IMR-90 (cell line): Measurements from ENCODE around the gene TPH1. TPM values are rescaled to one million over a fixed set of nuclear protein-coding genes. Genes with fewer than 3 reads are reported as not detected.

Source experiments
- ATAC-seq: fragments of 200-7000 bp; cut with Tn5 transposase; 2 replicates; pipeline ENCODE4 v1.9.1; 2020; ENCODE audit warnings: low read depth, mild to moderate bottlenecking, moderate library complexity
- BruUV-seq: library from RNA; stranded (reverse); fragments of 400-500 nt; replicated peaks from 2 replicates; lab custom pipeline; 2021; lab: Mats Ljungman, UMichigan
- CTCF ChIA-PET: fragments of 300-600 bp; formaldehyde crosslinking; extraction: SDS; loops from one replicate; lab custom pipeline; 2021; ENCODE audit warnings: antibody characterized with exemption; lab: Yijun Ruan, JAX
- POLR2A ChIA-PET: fragments of 300-600 bp; sonication (Branson Sonifier 250); formaldehyde crosslinking; loops from one replicate; lab custom pipeline; 2022; ENCODE audit warnings: antibody characterized with exemption; ENCODE audit not compliant: unreplicated experiment; lab: Charles Lee
- DNase-seq: peaks from one replicate; pipeline ENCODE4 v3.0.0; 2013
- H2AFZ ChIP-seq: replicated peaks from 2 replicates; pipeline ENCODE3; 2013; ENCODE audit warnings: low read length, mild to moderate bottlenecking; ENCODE audit not compliant: poor library complexity
- H2AK5ac ChIP-seq: 2 replicates; pipeline ENCODE4 v1.6.1; 2013; ENCODE audit warnings: low read depth, low read length, inconsistent platforms
- H2AK9ac ChIP-seq: replicated peaks from 2 replicates; pipeline ENCODE3; 2013; ENCODE audit warnings: mild to moderate bottlenecking, low read depth, low read length, moderate library complexity; ENCODE audit not compliant: poor library complexity
- H2BK120ac ChIP-seq: 2 replicates; pipeline ENCODE4 v1.6.1; 2013; ENCODE audit warnings: low read depth, low read length, inconsistent platforms
- H2BK15ac ChIP-seq: 3 replicates; pipeline ENCODE4 v1.6.1; 2013; ENCODE audit warnings: low read depth, low read length, inconsistent platforms
- H2BK20ac ChIP-seq: 2 replicates; pipeline ENCODE4 v1.6.1; 2013; ENCODE audit warnings: low read depth, mild to moderate bottlenecking, inconsistent platforms, low read length, moderate library complexity
- H2BK5ac ChIP-seq: 2 replicates; pipeline ENCODE4 v1.6.1; 2013; ENCODE audit warnings: mild to moderate bottlenecking, low read depth, low read length, inconsistent platforms; ENCODE audit not compliant: poor library complexity, severe bottlenecking
- H3K14ac ChIP-seq: replicated peaks from 2 replicates; pipeline ENCODE4 v1.6.1; 2013; ENCODE audit warnings: low read depth, low read length, inconsistent platforms
- H3K18ac ChIP-seq: 2 replicates; pipeline ENCODE4 v1.6.1; 2013; ENCODE audit warnings: low read depth, low read length, control low read depth
- H3K23ac ChIP-seq: 2 replicates; pipeline ENCODE4 v1.6.1; 2013; ENCODE audit warnings: low read depth, low read length, inconsistent platforms
- H3K27ac ChIP-seq: 2 replicates; pipeline ENCODE4 v1.5.1; 2013; ENCODE audit warnings: mild to moderate bottlenecking, control low read depth, low read length; ENCODE audit not compliant: insufficient read depth
- H3K27me3 ChIP-seq: 2 replicates; pipeline ENCODE4 v1.6.1; 2013; ENCODE audit warnings: low read length; ENCODE audit not compliant: control insufficient read depth, insufficient read depth
- H3K36me3 ChIP-seq: 2 replicates; pipeline ENCODE4 v1.6.1; 2013; ENCODE audit warnings: low read length, mixed read lengths; ENCODE audit not compliant: control insufficient read depth, insufficient read depth
- H3K4ac ChIP-seq: 2 replicates; pipeline ENCODE4 v1.6.1; 2013; ENCODE audit warnings: low read depth, low read length, inconsistent platforms
- H3K4me1 ChIP-seq: 2 replicates; pipeline ENCODE4 v1.6.1; 2013; ENCODE audit warnings: low read length, mixed read lengths; ENCODE audit not compliant: control insufficient read depth, insufficient read depth
- H3K4me2 ChIP-seq: 2 replicates; pipeline ENCODE4 v1.6.1; 2013; ENCODE audit warnings: low read depth, mild to moderate bottlenecking, control low read depth, low read length, moderate library complexity
- H3K4me3 ChIP-seq: 2 replicates; pipeline ENCODE4 v1.5.1; 2013; ENCODE audit warnings: low read depth, mild to moderate bottlenecking, control low read depth, low read length, moderate library complexity; ENCODE audit not compliant: insufficient read depth
- H3K56ac ChIP-seq: 2 replicates; pipeline ENCODE4 v1.6.1; 2013; ENCODE audit warnings: low read length, inconsistent platforms; ENCODE audit not compliant: insufficient read depth; ENCODE audit errors: extremely low read depth
- H3K79me1 ChIP-seq, 2 experiments: 2 replicates each; pipeline ENCODE4 v1.6.1; 2013; ENCODE audit warnings: low read length in 2 of 2, inconsistent platforms in 1 of 2, low read depth in 1 of 2
- H3K9ac ChIP-seq: 2 replicates; pipeline ENCODE4 v1.6.1; 2013; ENCODE audit warnings: low read depth, low read length, control low read depth
- H3K9me1 ChIP-seq: 2 replicates; pipeline ENCODE4 v1.6.1; 2013; ENCODE audit warnings: low read length, inconsistent platforms; ENCODE audit not compliant: insufficient read depth
- H3K9me3 ChIP-seq: 2 replicates; pipeline ENCODE4 v1.6.1; 2013; ENCODE audit warnings: low read length; ENCODE audit not compliant: control insufficient read depth, insufficient read depth
- H4K20me1 ChIP-seq: 2 replicates; pipeline ENCODE4 v1.6.1; 2013; ENCODE audit warnings: low read length, inconsistent platforms; ENCODE audit not compliant: insufficient read depth
- H4K5ac ChIP-seq: 2 replicates; pipeline ENCODE4 v1.6.1; 2013; ENCODE audit warnings: mild to moderate bottlenecking, low read depth, low read length, control low read depth
- H4K8ac ChIP-seq, 2 experiments: 2 replicates each; pipeline ENCODE4 v1.6.1; 2013; ENCODE audit warnings: low read depth in 2 of 2, low read length in 2 of 2, control low read depth in 1 of 2, inconsistent platforms in 1 of 2
- H4K91ac ChIP-seq: 2 replicates; pipeline ENCODE4 v1.6.1; 2013; ENCODE audit warnings: low read depth, low read length, inconsistent platforms; ENCODE audit not compliant: insufficient read depth
- BHLHE40 ChIP-seq: fragments of 150-350 bp; IDR thresholded peaks from 2 replicates; pipeline ENCODE4 v1.6.1; 2016; ENCODE audit warnings: mild to moderate bottlenecking, low read depth, low read length
- CEBPB ChIP-seq: IDR thresholded peaks from 2 replicates; pipeline ENCODE4 v1.6.1; 2012; ENCODE audit warnings: low read depth, low read length, improper control_type of control experiment
- CHD1 ChIP-seq: IDR thresholded peaks from 2 replicates; pipeline ENCODE4 v1.6.1; 2012; ENCODE audit warnings: low read depth, low read length, improper control_type of control experiment
- MAFK ChIP-seq: IDR thresholded peaks from 2 replicates; pipeline ENCODE4 v1.6.1; 2012; ENCODE audit warnings: low read depth, low read length, improper control_type of control experiment
- MAZ ChIP-seq: IDR thresholded peaks from 2 replicates; pipeline ENCODE4 v1.6.1; 2012; ENCODE audit warnings: low read depth, mild to moderate bottlenecking, low read length, improper control_type of control experiment, moderate library complexity, borderline replicate concordance
- MXI1 ChIP-seq: IDR thresholded peaks from 2 replicates; pipeline ENCODE4 v1.6.1; 2012; ENCODE audit warnings: low read depth, mild to moderate bottlenecking, low read length, moderate library complexity, borderline replicate concordance
- NFE2L2 ChIP-seq: fragments of 150-350 bp; IDR thresholded peaks from 2 replicates; pipeline ENCODE4 v1.6.1; 2016; ENCODE audit warnings: low read depth, mild to moderate bottlenecking, low read length
- POLR2A ChIP-seq: IDR thresholded peaks from 2 replicates; pipeline ENCODE4 v1.6.1; 2012; ENCODE audit warnings: mild to moderate bottlenecking, low read depth, low read length
- RAD21 ChIP-seq: IDR thresholded peaks from 2 replicates; pipeline ENCODE4 v1.6.1; 2012; ENCODE audit warnings: low read length, improper control_type of control experiment
- RCOR1 ChIP-seq: IDR thresholded peaks from 2 replicates; pipeline ENCODE4 v1.6.1; 2012; ENCODE audit warnings: mild to moderate bottlenecking, low read length, improper control_type of control experiment; ENCODE audit not compliant: insufficient replicate concordance
- RFX5 ChIP-seq: IDR thresholded peaks from 2 replicates; pipeline ENCODE4 v1.8.0; 2012; ENCODE audit warnings: low read depth, mild to moderate bottlenecking, low read length, moderate library complexity
- SMC3 ChIP-seq: fragments of 150-350 bp; IDR thresholded peaks from 2 replicates; pipeline ENCODE4 v1.6.1; 2016; ENCODE audit warnings: low read depth, mild to moderate bottlenecking, antibody characterized with exemption, low read length, moderate library complexity
- WGBS, 2 experiments: methylation state at CpG; one replicate each; pipeline versions ENCODE4 v1.1.5 to v1.1.7; 2013; ENCODE audit warnings: missing lambda C conversion rate in 2 of 2; ENCODE audit not compliant: insufficient read length in 1 of 2; ENCODE audit errors: extremely low coverage in 2 of 2; 5-methylcytosine and 5-hydroxymethylcytosine counted together
- dilution Hi-C: fragments of 300-500 bp; cut with HindIII; formaldehyde crosslinking; loops from one replicate; pipeline ENCODE4 v1.14.3; 2018; ENCODE audit warnings: low sequenced_read_pairs; ENCODE audit not compliant: unreplicated experiment
- in situ Hi-C: fragments of 300-500 bp; cut with MboI; formaldehyde crosslinking; loops from 3 replicates; pipeline ENCODE4 v1.14.3; 2019; ENCODE audit warnings: low sequenced_read_pairs, inconsistent platforms, mixed read lengths
- intact Hi-C: fragments of 100-400 bp; cut with micrococcal nuclease; formaldehyde crosslinking; loops from 2 replicates; pipeline ENCODE4 v1.10.0; 2022
- polyA plus RNA-seq, 3 experiments: library from polyadenylated mRNA; depleted of rRNA; stranded (reverse); fragments of >200 nt; gene quantifications; 2 replicates each; pipeline ENCODE4 v1.2.3, GENCODE V29; 2012; ENCODE audit warnings: low replicate concordance in 1 of 3
- total RNA-seq: library from RNA; depleted of rRNA; stranded (reverse); fragments of >200 nt; gene quantifications from 2 replicates; pipeline ENCODE4 v1.2.3, GENCODE V29; 2012
- TF ChIP-seq, protein P1 (sequence below): fragments of 150-350 bp; IDR thresholded peaks from 2 replicates; pipeline ENCODE4 v1.6.1; 2017; ENCODE audit warnings: mild to moderate bottlenecking, antibody characterized with exemption, low read length, low read depth
- TF ChIP-seq, protein P2 (sequence below): conservative IDR thresholded peaks from 2 replicates; pipeline ENCODE4 v1.5.1; 2012; ENCODE audit warnings: mild to moderate bottlenecking, low read depth, low read length, improper control_type of control experiment
- TF ChIP-seq, protein P3 (sequence below): fragments of 150-350 bp; IDR thresholded peaks from 2 replicates; pipeline ENCODE4 v1.6.1; 2016; ENCODE audit warnings: low read depth, mild to moderate bottlenecking, low read length, moderate library complexity, borderline replicate concordance

The TPH1 gene
- total and polyA plus RNA-seq, 2 of the 4 experiments (the other 2 are of a cell fraction): under 0.01 to 0.07 TPM

DNA sequence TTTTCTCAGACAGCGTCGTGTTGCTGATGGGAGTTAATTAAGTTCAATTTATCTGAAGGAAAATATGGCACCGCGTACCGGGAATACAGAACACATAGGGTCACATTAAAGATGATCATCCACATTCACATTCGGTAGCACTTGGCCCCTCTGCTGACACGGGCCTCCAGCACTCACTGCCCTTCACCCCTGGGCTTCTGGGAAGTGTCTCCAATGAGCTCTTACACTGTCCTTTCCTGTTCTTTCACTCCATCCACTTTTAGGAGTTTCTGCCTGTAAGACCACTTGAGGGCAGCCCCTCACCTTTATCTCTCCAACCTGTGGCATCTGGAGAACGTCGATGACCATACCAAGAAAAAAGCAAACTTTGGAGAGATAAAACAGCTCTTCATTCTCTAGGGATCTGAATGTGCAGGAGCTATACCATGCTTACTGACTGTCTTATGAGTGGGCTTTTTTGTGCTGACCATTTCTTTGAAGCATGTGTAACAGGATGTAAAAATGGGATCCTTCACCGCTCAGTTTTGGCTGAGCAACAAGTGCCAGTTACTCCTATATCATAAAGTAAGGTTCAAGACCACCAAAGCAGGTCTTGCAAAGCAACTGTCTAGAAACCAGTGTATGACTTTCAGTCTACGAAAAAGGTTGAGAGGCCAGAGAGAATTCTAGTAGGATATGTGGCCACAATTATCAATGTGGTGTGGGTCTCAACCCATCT lies 32.1 kb downstream of the TPH1 start:
- H3K56ac ChIP-seq: no peak overlapping the region
- no peak overlapping the region for H2BK120ac ChIP-seq
- H2BK15ac ChIP-seq: no peak overlapping the region
- DNase-seq (no peak), ATAC-seq (no peak)
- peak overlapping the region; percentile 92 for H3K4me3 ChIP-seq
- no peak overlapping the region for H3K18ac ChIP-seq
- CTCF ChIA-PET: no interaction called here
- peak overlapping the region; percentile 82 for H3K9ac ChIP-seq
- H2AK9ac ChIP-seq: no peak overlapping the region
- H4K20me1 ChIP-seq: no peaks in the 10 kb centered on the region
- H3K79me1 ChIP-seq: peaks cover 5 to 11% of the 10 kb centered on the region in 2 experiments; a peak in 3 of 4 replicates
- H3K9me3 ChIP-seq: no peaks in the 10 kb centered on the region
- peak overlapping the region; percentile 53; the same call in 1 of the 2 replicates for H3K23ac ChIP-seq
- BruUV-seq: no TSS peak
- peak overlapping the region; percentile 22 to 46; a peak in 1 of 4 replicates for H4K8ac ChIP-seq
- H4K91ac ChIP-seq: no peak overlapping the region
- no peak overlapping the region for H4K5ac ChIP-seq
- POLR2A ChIA-PET: no interaction called here
- H3K36me3 ChIP-seq: no peaks in the 10 kb centered on the region
- peaks cover 4% of the 10 kb centered on the region for H3K4me1 ChIP-seq
- intact Hi-C loops (loop anchor here (5.0 kb wide), 1 partner anchor 93 kb away; the partner anchor contains the start of gene SAAL1), dilution Hi-C loops (no loop called here), in situ Hi-C loops (no loop called here)
- H3K14ac ChIP-seq: no peak overlapping the region
- H2AFZ ChIP-seq: peak overlapping the region; percentile 97
- H3K4me2 ChIP-seq: peak overlapping the region; percentile 89
- 10% methylated on average over 2 of the region's 11 CpGs; no CpG with 5 or more reads in 1 of the 2 experiments for WGBS, 2 experiments
- H3K4ac ChIP-seq: no peak overlapping the region
- H3K9me1 ChIP-seq: 0 out of 2 replicates have a peak, but pooled peaks cover 6% of the 10 kb centered on the region
- H2BK5ac ChIP-seq: no peak overlapping the region
- no peak overlapping the region for H3K27ac ChIP-seq
- H2AK5ac ChIP-seq: no peak overlapping the region
- peaks cover 4% of the 10 kb centered on the region; the same call in 1 of the 2 replicates for H3K27me3 ChIP-seq
- no peak overlapping the region for H2BK20ac ChIP-seq
- TF ChIP-seq POLR2A: no peak
- no peak for TF ChIP-seq MXI1
- no peak for TF ChIP-seq RFX5
- TF ChIP-seq BHLHE40: no peak
- TF ChIP-seq RAD21: no peak
- TF ChIP-seq, protein P1, sequence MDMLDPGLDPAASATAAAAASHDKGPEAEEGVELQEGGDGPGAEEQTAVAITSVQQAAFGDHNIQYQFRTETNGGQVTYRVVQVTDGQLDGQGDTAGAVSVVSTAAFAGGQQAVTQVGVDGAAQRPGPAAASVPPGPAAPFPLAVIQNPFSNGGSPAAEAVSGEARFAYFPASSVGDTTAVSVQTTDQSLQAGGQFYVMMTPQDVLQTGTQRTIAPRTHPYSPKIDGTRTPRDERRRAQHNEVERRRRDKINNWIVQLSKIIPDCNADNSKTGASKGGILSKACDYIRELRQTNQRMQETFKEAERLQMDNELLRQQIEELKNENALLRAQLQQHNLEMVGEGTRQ: no peak
- TF ChIP-seq, protein P2, sequence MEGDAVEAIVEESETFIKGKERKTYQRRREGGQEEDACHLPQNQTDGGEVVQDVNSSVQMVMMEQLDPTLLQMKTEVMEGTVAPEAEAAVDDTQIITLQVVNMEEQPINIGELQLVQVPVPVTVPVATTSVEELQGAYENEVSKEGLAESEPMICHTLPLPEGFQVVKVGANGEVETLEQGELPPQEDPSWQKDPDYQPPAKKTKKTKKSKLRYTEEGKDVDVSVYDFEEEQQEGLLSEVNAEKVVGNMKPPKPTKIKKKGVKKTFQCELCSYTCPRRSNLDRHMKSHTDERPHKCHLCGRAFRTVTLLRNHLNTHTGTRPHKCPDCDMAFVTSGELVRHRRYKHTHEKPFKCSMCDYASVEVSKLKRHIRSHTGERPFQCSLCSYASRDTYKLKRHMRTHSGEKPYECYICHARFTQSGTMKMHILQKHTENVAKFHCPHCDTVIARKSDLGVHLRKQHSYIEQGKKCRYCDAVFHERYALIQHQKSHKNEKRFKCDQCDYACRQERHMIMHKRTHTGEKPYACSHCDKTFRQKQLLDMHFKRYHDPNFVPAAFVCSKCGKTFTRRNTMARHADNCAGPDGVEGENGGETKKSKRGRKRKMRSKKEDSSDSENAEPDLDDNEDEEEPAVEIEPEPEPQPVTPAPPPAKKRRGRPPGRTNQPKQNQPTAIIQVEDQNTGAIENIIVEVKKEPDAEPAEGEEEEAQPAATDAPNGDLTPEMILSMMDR: no peak
- no peak for TF ChIP-seq RCOR1
- TF ChIP-seq, protein P3, sequence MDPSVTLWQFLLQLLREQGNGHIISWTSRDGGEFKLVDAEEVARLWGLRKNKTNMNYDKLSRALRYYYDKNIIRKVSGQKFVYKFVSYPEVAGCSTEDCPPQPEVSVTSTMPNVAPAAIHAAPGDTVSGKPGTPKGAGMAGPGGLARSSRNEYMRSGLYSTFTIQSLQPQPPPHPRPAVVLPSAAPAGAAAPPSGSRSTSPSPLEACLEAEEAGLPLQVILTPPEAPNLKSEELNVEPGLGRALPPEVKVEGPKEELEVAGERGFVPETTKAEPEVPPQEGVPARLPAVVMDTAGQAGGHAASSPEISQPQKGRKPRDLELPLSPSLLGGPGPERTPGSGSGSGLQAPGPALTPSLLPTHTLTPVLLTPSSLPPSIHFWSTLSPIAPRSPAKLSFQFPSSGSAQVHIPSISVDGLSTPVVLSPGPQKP: no peak
- no peak for TF ChIP-seq CHD1
- TF ChIP-seq MAZ: no peak
- TF ChIP-seq CEBPB: no peak
- no peak for TF ChIP-seq SMC3
- TF ChIP-seq NFE2L2: no peak
- TF ChIP-seq MAFK: no peak
